ENCODE results near the gene CLCN3. TPM values are rescaled to one million over a fixed set of nuclear protein-coding genes. Genes with fewer than 3 reads are reported as not detected.

The CLCN3 gene
- total and polyA plus RNA-seq, 10 of the 15 experiments (the other 5 are each of a cell fraction or from before 2014, with no cell fraction given) = 4.0 to 22.8 (median 11.8) TPM

- TF ChIP-seq, protein P1, sequence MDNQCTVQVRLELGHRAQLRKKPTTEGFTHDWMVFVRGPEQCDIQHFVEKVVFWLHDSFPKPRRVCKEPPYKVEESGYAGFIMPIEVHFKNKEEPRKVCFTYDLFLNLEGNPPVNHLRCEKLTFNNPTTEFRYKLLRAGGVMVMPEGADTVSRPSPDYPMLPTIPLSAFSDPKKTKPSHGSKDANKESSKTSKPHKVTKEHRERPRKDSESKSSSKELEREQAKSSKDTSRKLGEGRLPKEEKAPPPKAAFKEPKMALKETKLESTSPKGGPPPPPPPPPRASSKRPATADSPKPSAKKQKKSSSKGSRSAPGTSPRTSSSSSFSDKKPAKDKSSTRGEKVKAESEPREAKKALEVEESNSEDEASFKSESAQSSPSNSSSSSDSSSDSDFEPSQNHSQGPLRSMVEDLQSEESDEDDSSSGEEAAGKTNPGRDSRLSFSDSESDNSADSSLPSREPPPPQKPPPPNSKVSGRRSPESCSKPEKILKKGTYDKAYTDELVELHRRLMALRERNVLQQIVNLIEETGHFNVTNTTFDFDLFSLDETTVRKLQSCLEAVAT (IDR thresholded peaks at IDR 0.05) = no peak
- TF ChIP-seq CHD4 (IDR thresholded peaks at IDR 0.05) = no peak
- TF ChIP-seq, protein P2, sequence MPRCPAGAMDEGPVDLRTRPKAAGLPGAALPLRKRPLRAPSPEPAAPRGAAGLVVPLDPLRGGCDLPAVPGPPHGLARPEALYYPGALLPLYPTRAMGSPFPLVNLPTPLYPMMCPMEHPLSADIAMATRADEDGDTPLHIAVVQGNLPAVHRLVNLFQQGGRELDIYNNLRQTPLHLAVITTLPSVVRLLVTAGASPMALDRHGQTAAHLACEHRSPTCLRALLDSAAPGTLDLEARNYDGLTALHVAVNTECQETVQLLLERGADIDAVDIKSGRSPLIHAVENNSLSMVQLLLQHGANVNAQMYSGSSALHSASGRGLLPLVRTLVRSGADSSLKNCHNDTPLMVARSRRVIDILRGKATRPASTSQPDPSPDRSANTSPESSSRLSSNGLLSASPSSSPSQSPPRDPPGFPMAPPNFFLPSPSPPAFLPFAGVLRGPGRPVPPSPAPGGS (IDR thresholded peaks at IDR 0.05; ENCODE audit: borderline replicate concordance, insufficient read depth, low read depth, low read length, poor library complexity, severe bottlenecking) = no peak
- no peak for TF ChIP-seq NFYB (IDR thresholded peaks at IDR 0.05; ENCODE audit: insufficient read depth, low read depth, low read length)
- no peak for TF ChIP-seq FOS (IDR thresholded peaks at IDR 0.05; ENCODE audit: borderline replicate concordance, extremely low read depth, insufficient read length)
- TF ChIP-seq EZH2 (IDR thresholded peaks at IDR 0.05; ENCODE audit: borderline replicate concordance, control insufficient read depth, low read depth, low read length) = no peak
Measured at GRCh38 chr4:169582706-169583105, 37.7 kb upstream of the CLCN3 start (continued).

- RAD21 ChIA-PET (ENCODE audit: unreplicated experiment) = no interaction called here
- TF ChIP-seq, protein P3, sequence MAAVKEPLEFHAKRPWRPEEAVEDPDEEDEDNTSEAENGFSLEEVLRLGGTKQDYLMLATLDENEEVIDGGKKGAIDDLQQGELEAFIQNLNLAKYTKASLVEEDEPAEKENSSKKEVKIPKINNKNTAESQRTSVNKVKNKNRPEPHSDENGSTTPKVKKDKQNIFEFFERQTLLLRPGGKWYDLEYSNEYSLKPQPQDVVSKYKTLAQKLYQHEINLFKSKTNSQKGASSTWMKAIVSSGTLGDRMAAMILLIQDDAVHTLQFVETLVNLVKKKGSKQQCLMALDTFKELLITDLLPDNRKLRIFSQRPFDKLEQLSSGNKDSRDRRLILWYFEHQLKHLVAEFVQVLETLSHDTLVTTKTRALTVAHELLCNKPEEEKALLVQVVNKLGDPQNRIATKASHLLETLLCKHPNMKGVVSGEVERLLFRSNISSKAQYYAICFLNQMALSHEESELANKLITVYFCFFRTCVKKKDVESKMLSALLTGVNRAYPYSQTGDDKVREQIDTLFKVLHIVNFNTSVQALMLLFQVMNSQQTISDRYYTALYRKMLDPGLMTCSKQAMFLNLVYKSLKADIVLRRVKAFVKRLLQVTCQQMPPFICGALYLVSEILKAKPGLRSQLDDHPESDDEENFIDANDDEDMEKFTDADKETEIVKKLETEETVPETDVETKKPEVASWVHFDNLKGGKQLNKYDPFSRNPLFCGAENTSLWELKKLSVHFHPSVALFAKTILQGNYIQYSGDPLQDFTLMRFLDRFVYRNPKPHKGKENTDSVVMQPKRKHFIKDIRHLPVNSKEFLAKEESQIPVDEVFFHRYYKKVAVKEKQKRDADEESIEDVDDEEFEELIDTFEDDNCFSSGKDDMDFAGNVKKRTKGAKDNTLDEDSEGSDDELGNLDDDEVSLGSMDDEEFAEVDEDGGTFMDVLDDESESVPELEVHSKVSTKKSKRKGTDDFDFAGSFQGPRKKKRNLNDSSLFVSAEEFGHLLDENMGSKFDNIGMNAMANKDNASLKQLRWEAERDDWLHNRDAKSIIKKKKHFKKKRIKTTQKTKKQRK (IDR thresholded peaks at IDR 0.05; ENCODE audit: low read depth, low read length) = no peak
- TF ChIP-seq CHD2 (IDR thresholded peaks at IDR 0.05; ENCODE audit: borderline replicate concordance, low read depth, low read length) (no peak), ZNF24 (IDR thresholded peaks at IDR 0.05) (no peak), STAT3 (IDR thresholded peaks at IDR 0.05; ENCODE audit: low read depth, low read length) (no peak), RELA (IDR thresholded peaks at IDR 0.05; ENCODE audit: borderline replicate concordance, partially characterized antibody) (no peak), TAF1 (IDR thresholded peaks at IDR 0.05; ENCODE audit: borderline replicate concordance, low read depth, low read length) (no peak), ZBTB33 (IDR thresholded peaks at IDR 0.05) (no peak)
- TF ChIP-seq, protein P4, sequence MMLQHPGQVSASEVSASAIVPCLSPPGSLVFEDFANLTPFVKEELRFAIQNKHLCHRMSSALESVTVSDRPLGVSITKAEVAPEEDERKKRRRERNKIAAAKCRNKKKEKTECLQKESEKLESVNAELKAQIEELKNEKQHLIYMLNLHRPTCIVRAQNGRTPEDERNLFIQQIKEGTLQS (IDR thresholded peaks at IDR 0.05; ENCODE audit: borderline replicate concordance, extremely low read depth, low read depth, low read length) = no peak
Measured at GRCh38 chr4:169583563-169583962, 36.8 kb upstream of the CLCN3 start.

More at GRCh38 chr4:169583563-169583962, 36.8 kb upstream of the CLCN3 start:
- Histone ChIP-seq H3K4me3 (no peak overlapping the region), H2AFZ (ENCODE audit: control insufficient read depth, low read depth, low read length) (no peak overlapping the region), H3K9me3 (replicated peaks; ENCODE audit: control insufficient read depth, insufficient read depth, low read length) (no peaks in the 10 kb centered on the region), H3K27ac (ENCODE audit: control insufficient read depth, insufficient read depth) (no peak overlapping the region), H3K9ac (ENCODE audit: control insufficient read depth, insufficient read depth, low read length) (no peak overlapping the region), H3K79me2 (ENCODE audit: control insufficient read depth, insufficient read depth, low read length) (no peaks in the 10 kb centered on the region), H4K20me1 (ENCODE audit: control insufficient read depth, insufficient read depth) (no peaks in the 10 kb centered on the region), H3K4me1 (ENCODE audit: control insufficient read depth, insufficient read depth, low read length) (no peaks in the 10 kb centered on the region), H3K4me2 (ENCODE audit: control insufficient read depth, insufficient read depth) (no peak overlapping the region), H3K36me3 (ENCODE audit: control insufficient read depth in 2 of 2, insufficient read depth in 2 of 2, low read length in 1 of 2) (peaks cover 0 to 4% of the 10 kb centered on the region in 2 experiments; a peak in 2 of 4 replicates), H3K27me3 (replicated peaks in 1 of 2; ENCODE audit: control insufficient read depth in 2 of 2, insufficient read depth in 2 of 2, low read length in 1 of 2) (no peaks in the 10 kb centered on the region)
- SMC1A ChIA-PET (ENCODE audit: uncharacterized antibody, unreplicated experiment) = no interaction called here
- FAIRE-seq = no peak
- BruUV-seq (replicated peaks) = no TSS peak
- intact Hi-C loops (cut with micrococcal nuclease; ENCODE audit: unreplicated experiment) = no loop called here
- DNase-seq (ENCODE audit: low read depth, low spot score) = no peak
- 98% methylated on average over 2 of the region's 2 CpGs for WGBS (ENCODE audit: insufficient coverage, insufficient replicate concordance, low lambda C conversion rate, missing lambda C conversion rate)
- CTCF ChIA-PET = interaction anchor here (0.8 kb wide), 1 partner anchor 18 kb away, joined by 4 read pairs; no protein-coding TSS in a partner anchor
- ATAC-seq = no peak
- in situ Hi-C loops (cut with MboI) = no loop called here
- POLR2A ChIA-PET = no interaction called here
